Measurements from ENCODE around the gene ITGAE. TPM values are rescaled to one million over a fixed set of nuclear protein-coding genes. Genes with fewer than 3 reads are reported as not detected.

ITGAE gene
- total RNA-seq, 4 donors from 2014 or later, result 16.1 to 29.5 (median 21.4) TPM

GRCh38 chr17:3827124-3827773 lies 26.3 kb upstream of the ITGAE start:
- Histone ChIP-seq H3K27ac (replicated peaks in 1 of 4) (peak overlapping the region; percentile 69 to 85 (median 78)), H3K9me3 (no peaks in the 10 kb centered on the region), H3K36me3 (peaks cover 19 to 74% (median 67%) of the 10 kb centered on the region in 4 donors), H3K4me3 (no peak overlapping the region), H3K27me3 (no peaks in the 10 kb centered on the region), H3K4me1 (peaks cover 13 to 27% (median 21%) of the 10 kb centered on the region in 4 donors)
- intact Hi-C loops (cut with DNase I), result loop anchor here (5.0 kb wide), 1 partner anchor 90 kb away; no protein-coding TSS in a partner anchor
- WGBS, result 62% methylated on average over 6 of the region's 6 CpGs
- TF ChIP-seq EP300 (IDR thresholded peaks at IDR 0.05), result no peak
- TF ChIP-seq CTCF (IDR thresholded peaks at IDR 0.05), result peak in 2 of 3 experiments; percentile 28 to 38
- no peak for DNase-seq (ENCODE audit: extremely low spot score)

- no peak overlapping the region for H3K27ac ChIP-seq (replicated peaks in 1 of 4)
- no peaks in the 10 kb centered on the region for H3K27me3 ChIP-seq
- peaks cover 13 to 27% (median 21%) of the 10 kb centered on the region in 4 donors for H3K4me1 ChIP-seq
- peaks cover 23 to 84% (median 74%) of the 10 kb centered on the region in 4 donors for H3K36me3 ChIP-seq
- no peak overlapping the region for H3K4me3 ChIP-seq
- intact Hi-C loops (cut with DNase I), result loop anchor here (5.0 kb wide), 1 partner anchor 89 kb away; no protein-coding TSS in a partner anchor
- DNase-seq (ENCODE audit: extremely low spot score), result no peak
- no peaks in the 10 kb centered on the region for H3K9me3 ChIP-seq
- TF ChIP-seq EP300 (IDR thresholded peaks at IDR 0.05) (no peak), POLR2AphosphoS5 (IDR thresholded peaks at IDR 0.05) (no peak), CTCF (IDR thresholded peaks at IDR 0.05) (no peak)
- 90% methylated on average over 4 of the region's 4 CpGs for WGBS
Measured at GRCh38 chr17:3826191-3826590, 25.2 kb upstream of the ITGAE start.

- Histone ChIP-seq H3K4me3 (no peak overlapping the region), H3K36me3 (peaks cover 43 to 100% (median 96%) of the 10 kb centered on the region in 4 donors)
- intact Hi-C loops (cut with DNase I), result no loop called here
Measured at GRCh38 chr17:3821101-3821500, 20.1 kb upstream of the ITGAE start.

GRCh38 chr17:3818786-3819185 lies 17.8 kb upstream of the ITGAE start:
- no peaks in the 10 kb centered on the region for H3K9me3 ChIP-seq
- DNase-seq (ENCODE audit: extremely low spot score), result no peak
- intact Hi-C loops (cut with DNase I), result no loop called here
- peaks cover 50 to 100% (median 98%) of the 10 kb centered on the region in 4 donors for H3K36me3 ChIP-seq
- no peak overlapping the region for H3K27ac ChIP-seq (replicated peaks in 1 of 4)
- H3K27me3 ChIP-seq, result no peaks in the 10 kb centered on the region
- H3K4me3 ChIP-seq, result no peak overlapping the region
- no peak for TF ChIP-seq POLR2A (IDR thresholded peaks at IDR 0.05; ENCODE audit: low read depth)
- TF ChIP-seq CTCF (IDR thresholded peaks at IDR 0.05), result no peak
- no peak for TF ChIP-seq POLR2AphosphoS5 (IDR thresholded peaks at IDR 0.05)
- TF ChIP-seq EP300 (IDR thresholded peaks at IDR 0.05), result no peak
- 80% methylated on average over 6 of the region's 6 CpGs for WGBS
- no peaks in the 10 kb centered on the region for H3K4me1 ChIP-seq

More at GRCh38 chr17:3821101-3821500, 20.1 kb upstream of the ITGAE start:
- no peak for DNase-seq (ENCODE audit: extremely low spot score)
- Histone ChIP-seq H3K4me1 (no peaks in the 10 kb centered on the region), H3K27me3 (no peaks in the 10 kb centered on the region), H3K9me3 (no peaks in the 10 kb centered on the region), H3K27ac (replicated peaks in 1 of 4) (no peak overlapping the region)
- TF ChIP-seq EP300 (IDR thresholded peaks at IDR 0.05) (no peak), POLR2A (IDR thresholded peaks at IDR 0.05; ENCODE audit: low read depth) (no peak), CTCF (IDR thresholded peaks at IDR 0.05) (no peak), POLR2AphosphoS5 (IDR thresholded peaks at IDR 0.05) (no peak)
- 92% methylated on average over 9 of the region's 9 CpGs for WGBS

Measured in esophagus muscularis mucosa (tissue), 4 donors.